HepG2 (cell line): ENCODE results near the gene C1orf198. TPM values are rescaled to one million over a fixed set of nuclear protein-coding genes. Genes with fewer than 3 reads are reported as not detected.
A peak's percentile ranks its signal among the peaks of the same experiment; 100 is the strongest.

ENCODE experiments used
- ARNT2 ChIP-seq: sonication (generic); formaldehyde crosslinking; IDR thresholded peaks from 2 replicates; pipeline ENCODE4 v1.8.0; 2022; ENCODE audit warnings: mild to moderate bottlenecking, low read depth, missing genetic modification reagents, moderate library complexity
- CCDC6 ChIP-seq: sonication (generic); formaldehyde crosslinking; IDR thresholded peaks from 2 replicates; pipeline ENCODE4 v1.8.1; 2022; ENCODE audit warnings: mild to moderate bottlenecking, missing genetic modification reagents, moderate library complexity
- HNRNPLL ChIP-seq: fragments of 200-400 bp; formaldehyde crosslinking; IDR thresholded peaks from 2 replicates; pipeline ENCODE4 v1.6.1; 2017; ENCODE audit warnings: mild to moderate bottlenecking, low read depth, low read length; ENCODE audit not compliant: poor library complexity, severe bottlenecking
- KMT2B ChIP-seq: IDR thresholded peaks from 2 replicates; pipeline ENCODE4 v1.6.1; 2016; ENCODE audit warnings: missing genetic modification reagents, missing compliant biosample characterization
- PATZ1 ChIP-seq: sonication (generic); formaldehyde crosslinking; IDR thresholded peaks from 2 replicates; pipeline ENCODE4 v1.4.0; 2020; ENCODE audit warnings: missing genetic modification reagents
- PAXIP1 ChIP-seq: sonication (generic); formaldehyde crosslinking; conservative IDR thresholded peaks from 2 replicates; pipeline ENCODE4 v1.4.0; 2020; ENCODE audit warnings: mild to moderate bottlenecking, missing genetic modification reagents, moderate library complexity
- PRMT3 ChIP-seq: sonication (generic); formaldehyde crosslinking; IDR thresholded peaks from 2 replicates; pipeline ENCODE4 v1.8.1; 2022; ENCODE audit warnings: low read depth, mild to moderate bottlenecking, moderate library complexity, missing genetic modification reagents, borderline replicate concordance
- RBM39 ChIP-seq: fragments of 200-400 bp; formaldehyde crosslinking; IDR thresholded peaks from one replicate; pipeline ENCODE4 v1.6.1; 2018; ENCODE audit warnings: antibody characterized with exemption, mild to moderate bottlenecking, low read depth, low read length; ENCODE audit not compliant: poor library complexity, severe bottlenecking
- STAG1 ChIP-seq: sonication (generic); formaldehyde crosslinking; IDR thresholded peaks from 2 replicates; pipeline ENCODE4 v1.4.0; 2020; ENCODE audit warnings: missing genetic modification reagents
- THAP11 ChIP-seq: IDR thresholded peaks from 2 replicates; pipeline ENCODE4 v1.6.1; 2016; ENCODE audit warnings: missing biosample characterization, missing genetic modification reagents
- YEATS4 ChIP-seq: sonication (generic); formaldehyde crosslinking; IDR thresholded peaks from 2 replicates; pipeline ENCODE4 v1.4.0; 2020; ENCODE audit warnings: missing genetic modification reagents, borderline replicate concordance
- ZBTB38 ChIP-seq: sonication (generic); formaldehyde crosslinking; IDR thresholded peaks from 2 replicates; pipeline ENCODE4 v1.5.1; 2020; ENCODE audit warnings: mild to moderate bottlenecking, missing genetic modification reagents
- ZBTB7B ChIP-seq: sonication (generic); formaldehyde crosslinking; IDR thresholded peaks from 2 replicates; pipeline ENCODE4 v1.4.0; 2020; ENCODE audit warnings: missing genetic modification reagents
- ZFX ChIP-seq: sonication (generic); formaldehyde crosslinking; IDR thresholded peaks from 2 replicates; pipeline ENCODE4 v1.4.0; 2020; ENCODE audit warnings: mild to moderate bottlenecking, low read depth, missing genetic modification reagents, moderate library complexity
- ZFY ChIP-seq: sonication (generic); formaldehyde crosslinking; IDR thresholded peaks from 2 replicates; pipeline ENCODE4 v1.4.0; 2020; ENCODE audit warnings: missing genetic modification reagents
- ZNF12 ChIP-seq: sonication (generic); formaldehyde crosslinking; IDR thresholded peaks from 2 replicates; pipeline ENCODE4 v1.5.0; 2020; ENCODE audit warnings: missing genetic modification reagents
- ZNF224 ChIP-seq: sonication (generic); formaldehyde crosslinking; IDR thresholded peaks from 2 replicates; pipeline ENCODE4 v1.5.0; 2020; ENCODE audit warnings: mild to moderate bottlenecking, missing genetic modification reagents
- ZNF30 ChIP-seq: sonication (generic); formaldehyde crosslinking; IDR thresholded peaks from 2 replicates; pipeline ENCODE4 v1.5.0; 2020; ENCODE audit warnings: mild to moderate bottlenecking, missing genetic modification reagents
- ZNF563 ChIP-seq: sonication (generic); formaldehyde crosslinking; IDR thresholded peaks from 2 replicates; pipeline ENCODE4 v1.8.0; 2022; ENCODE audit warnings: mild to moderate bottlenecking, moderate library complexity, missing genetic modification reagents
- ZNF574 ChIP-seq: sonication (generic); formaldehyde crosslinking; IDR thresholded peaks from 2 replicates; pipeline ENCODE4 v1.4.0; 2020; ENCODE audit warnings: missing genetic modification reagents
- ZSCAN25 ChIP-seq: sonication (generic); formaldehyde crosslinking; IDR thresholded peaks from 2 replicates; pipeline ENCODE4 v1.8.0; 2022; ENCODE audit warnings: mild to moderate bottlenecking, missing genetic modification reagents
- polyA plus RNA-seq, 8 experiments: library from polyadenylated mRNA; depleted of rRNA in 3 of 8; stranded (reverse) in 7 of 8; unstranded in 1 of 8; fragments of >200 nt; fragmentation: Illumina TruSeq in 4 of 8; extraction: Trizol in 4 of 8; gene quantifications; 2 replicates each; pipeline versions ENCODE4 v1.2.1 to v1.2.3, GENCODE V29; 2011 to 2016; ENCODE audit warnings: low read depth in 4 of 8, missing spikeins in 1 of 8, mixed read lengths in 1 of 8; ENCODE audit not compliant: insufficient read depth in 1 of 8
- total RNA-seq, 5 experiments: library from RNA; depleted of rRNA; stranded (reverse); fragments of >200 nt; fragmentation: Illumina TruSeq; extraction: Trizol; gene quantifications; 2 replicates each; pipeline ENCODE4 v1.2.3, GENCODE V29; 2016; ENCODE audit warnings: low read depth in 1 of 5

C1orf198 gene
- total and polyA plus RNA-seq, 2 of the 13 experiments (the other 11 are each of a cell fraction or from before 2014, with no cell fraction given) = 12.7 to 13.4 TPM

GRCh38 chr1:230867903-230868735 lies at the start of gene C1orf198 (continued):
- peak; percentile 33; the same call in 1 of the 2 replicates for TF ChIP-seq PRMT3 (CRISPR knock-in tag)
- no peak for TF ChIP-seq ZNF12 (CRISPR knock-in tag)
- TF ChIP-seq ZFY (CRISPR knock-in tag) = peak; percentile 79
- no peak for TF ChIP-seq ZNF30 (CRISPR knock-in tag)
- 0 out of 2 replicates have a peak, but pooled peaks have one; percentile 26 for TF ChIP-seq ZSCAN25
- peak; percentile 70; the same call in 1 of the 2 replicates for TF ChIP-seq ZFX
- 0 out of 2 replicates have a peak, but pooled peaks have one; percentile 5 for TF ChIP-seq ZNF224
- 0 out of 2 replicates have a peak, but pooled peaks have one; percentile 11 for TF ChIP-seq ZBTB38 (CRISPR knock-in tag)
- TF ChIP-seq YEATS4 (CRISPR knock-in tag) = 0 out of 2 replicates have a peak, but pooled peaks have one; percentile 50
- no peak for TF ChIP-seq ZBTB7B
- peak; percentile 36 for TF ChIP-seq HNRNPLL
- peak; percentile 33; the same call in 1 of the 2 replicates for TF ChIP-seq THAP11 (CRISPR knock-in tag)
- TF ChIP-seq CCDC6 (CRISPR knock-in tag) = 0 out of 2 replicates have a peak, but pooled peaks have one; percentile 57
- TF ChIP-seq KMT2B (CRISPR knock-in tag) = peak; percentile 63; the same call in 1 of the 2 replicates
- TF ChIP-seq RBM39 = no peak
- TF ChIP-seq STAG1 = 0 out of 2 replicates have a peak, but pooled peaks have one; percentile 8
- TF ChIP-seq PAXIP1 (CRISPR knock-in tag) = no peak
- TF ChIP-seq ARNT2 (CRISPR knock-in tag) = 0 out of 2 replicates have a peak, but pooled peaks have one; percentile 12
- TF ChIP-seq ZNF574 (CRISPR knock-in tag) = peak; percentile 46; the same call in 1 of the 2 replicates
- TF ChIP-seq ZNF563 (CRISPR knock-in tag) = peak; percentile 77
- no peak; the same call in 1 of the 2 replicates for TF ChIP-seq PATZ1 (CRISPR knock-in tag)
